Renal pelvis (tissue), 4 donors: ENCODE data around the gene KCNG4. TPM values are rescaled to one million over a fixed set of nuclear protein-coding genes. Genes with fewer than 3 reads are reported as not detected.

ENCODE experiments used
- DNase-seq: peaks from one replicate; pipeline ENCODE4 v3.0.0-alpha.2; 2013
- polyA plus RNA-seq, 3 donors: library from polyadenylated mRNA; unstranded; fragments of 120-200 nt; gene quantifications; one replicate each; pipeline ENCODE4 v1.2.1, GENCODE V29; 2013; ENCODE audit not compliant: insufficient read length in 3 of 3

The KCNG4 gene
- polyA plus RNA-seq, 3 donors: 0.03 to 0.09 (median 0.03) TPM

GRCh38 chr16:84183911-84184591 is 55.8 kb downstream of the KCNG4 start:
- no peak for DNase-seq

- DNase-seq: no peak
Measured at GRCh38 chr16:84183572-84183875, 56.3 kb downstream of the KCNG4 start.

- no peak for DNase-seq
Measured at GRCh38 chr16:84182680-84183571, 56.9 kb downstream of the KCNG4 start.

- no peak for DNase-seq
Measured at GRCh38 chr16:84182104-84182503, 57.7 kb downstream of the KCNG4 start.

GRCh38 chr16:84181144-84181915 is 58.5 kb downstream of the KCNG4 start:
- DNase-seq: no peak

- DNase-seq: no peak
Measured at GRCh38 chr16:84180519-84181140, 59.2 kb downstream of the KCNG4 start.

- no peak for DNase-seq
Measured at GRCh38 chr16:84179612-84180320, 60.0 kb downstream of the KCNG4 start.

GRCh38 chr16:84178892-84179611 is 60.8 kb downstream of the KCNG4 start:
- DNase-seq: no peak

GRCh38 chr16:84178146-84178765 is 61.6 kb downstream of the KCNG4 start:
- DNase-seq: no peak

GRCh38 chr16:84177741-84178073 is 62.1 kb downstream of the KCNG4 start:
- DNase-seq: no peak

- no peak for DNase-seq
Measured at GRCh38 chr16:84176192-84177053, 63.4 kb downstream of the KCNG4 start.

- peak; percentile 67 for DNase-seq
Measured at GRCh38 chr16:84175350-84176081, 64.3 kb downstream of the KCNG4 start.

- DNase-seq: no peak
Measured at GRCh38 chr16:84174396-84174795, 65.4 kb downstream of the KCNG4 start.

- no peak for DNase-seq
Measured at GRCh38 chr16:84169765-84170310, 70.0 kb downstream of the KCNG4 start.
